Karpas-422 (cell line): ENCODE measurements around the gene SLBP. TPM values are rescaled to one million over a fixed set of nuclear protein-coding genes. Genes with fewer than 3 reads are reported as not detected.

Experiments used
- DNase-seq: peaks from one replicate; pipeline ENCODE4 v3.0.0-alpha.2; 2015
- H2AFZ ChIP-seq: fragments of 200-600 bp; sonication (generic); 2 replicates; pipeline ENCODE4 v1.6.1; 2014; ENCODE audit warnings: antibody characterized with exemption, low read length, mixed read lengths
- H3K27ac ChIP-seq: fragments of 200-600 bp; sonication (generic); 2 replicates; pipeline ENCODE4 v1.5.1; 2014; ENCODE audit warnings: mild to moderate bottlenecking, low read length, moderate library complexity
- H3K27me3 ChIP-seq: fragments of 200-600 bp; sonication (generic); 2 replicates; pipeline ENCODE4 v1.6.1; 2014; ENCODE audit warnings: low read length, mixed read lengths
- H3K36me3 ChIP-seq: fragments of 200-600 bp; sonication (generic); 2 replicates; pipeline ENCODE4 v1.6.1; 2014; ENCODE audit warnings: low read length, mixed read lengths; ENCODE audit not compliant: insufficient read depth
- H3K4me1 ChIP-seq: fragments of 200-600 bp; sonication (generic); 2 replicates; pipeline ENCODE4 v1.6.1; 2014; ENCODE audit warnings: mild to moderate bottlenecking, low read length, mixed read lengths
- H3K4me2 ChIP-seq: fragments of 200-600 bp; sonication (generic); 2 replicates; pipeline ENCODE4 v1.6.1; 2014; ENCODE audit warnings: low read length, low read depth, mild to moderate bottlenecking; ENCODE audit not compliant: poor library complexity, severe bottlenecking
- H3K4me3 ChIP-seq: fragments of 200-600 bp; sonication (generic); 2 replicates; pipeline ENCODE4 v1.5.1; 2014; ENCODE audit warnings: mild to moderate bottlenecking, antibody characterized with exemption, low read length, mixed read lengths
- H3K79me2 ChIP-seq: fragments of 200-600 bp; sonication (generic); 2 replicates; pipeline ENCODE4 v1.6.1; 2014; ENCODE audit warnings: mild to moderate bottlenecking, low read length, mixed read lengths
- H3K9ac ChIP-seq: fragments of 200-600 bp; sonication (generic); 2 replicates; pipeline ENCODE4 v1.6.0; 2014; ENCODE audit warnings: low read length
- H3K9me2 ChIP-seq: fragments of 200-600 bp; sonication (generic), shearing (Covaris generic); replicated peaks from 2 replicates; pipeline ENCODE4 v1.6.0; 2014; ENCODE audit warnings: mild to moderate bottlenecking, low read length, moderate library complexity; ENCODE audit not compliant: insufficient read depth
- H3K9me3 ChIP-seq: fragments of 300-700, 200-600 bp; sonication (generic); 2 replicates; pipeline ENCODE4 v1.6.1; 2014; ENCODE audit warnings: low read length, mixed read lengths
- H4K20me1 ChIP-seq: fragments of 200-600 bp; sonication (generic); 2 replicates; pipeline ENCODE4 v1.6.1; 2014; ENCODE audit warnings: mild to moderate bottlenecking, antibody characterized with exemption, low read length, low read depth; ENCODE audit not compliant: insufficient read depth
- total RNA-seq: library from RNA; depleted of rRNA; stranded (reverse); fragments of >200 nt; shearing (Covaris generic); gene quantifications from 2 replicates; pipeline ENCODE4 v1.2.3, GENCODE V29; 2014; ENCODE audit warnings: low replicate concordance

Gene SLBP
- total RNA-seq, 1 experiment from 2014 or later: 82.1 TPM

GRCh38 chr4:1751155-1751918, 39.2 kb upstream of the SLBP start:
- Histone ChIP-seq H3K4me3 (no peak overlapping the region), H3K79me2 (no peaks in the 10 kb centered on the region), H3K9me2 (no peaks in the 10 kb centered on the region), H3K9ac (no peak overlapping the region), H4K20me1 (0 out of 2 replicates have a peak, but pooled peaks cover 8% of the 10 kb centered on the region), H3K4me2 (no peak overlapping the region), H3K4me1 (peaks cover 14% of the 10 kb centered on the region), H3K36me3 (no peaks in the 10 kb centered on the region), H3K9me3 (no peaks in the 10 kb centered on the region), H3K27ac (no peak overlapping the region), H2AFZ (no peak overlapping the region), H3K27me3 (no peaks in the 10 kb centered on the region)
- DNase-seq: no peak

GRCh38 chr4:1750381-1751154, 38.4 kb upstream of the SLBP start:
- no peak overlapping the region for H3K27ac ChIP-seq
- DNase-seq: no peak
- no peak overlapping the region for H3K4me2 ChIP-seq
- H3K36me3 ChIP-seq: no peaks in the 10 kb centered on the region
- no peaks in the 10 kb centered on the region for H3K9me3 ChIP-seq
- peaks cover 13% of the 10 kb centered on the region; the same call in 1 of the 2 replicates for H4K20me1 ChIP-seq
- H3K79me2 ChIP-seq: no peaks in the 10 kb centered on the region
- H3K4me3 ChIP-seq: no peak overlapping the region
- no peak overlapping the region for H2AFZ ChIP-seq
- H3K4me1 ChIP-seq: peaks cover 14% of the 10 kb centered on the region
- H3K9me2 ChIP-seq: no peaks in the 10 kb centered on the region
- H3K27me3 ChIP-seq: no peaks in the 10 kb centered on the region
- no peak overlapping the region for H3K9ac ChIP-seq

- no peaks in the 10 kb centered on the region for H3K9me2 ChIP-seq
- no peaks in the 10 kb centered on the region for H3K9me3 ChIP-seq
- H3K4me1 ChIP-seq: peaks cover 14% of the 10 kb centered on the region
- H3K27me3 ChIP-seq: no peaks in the 10 kb centered on the region
- DNase-seq: no peak
- no peak overlapping the region for H3K9ac ChIP-seq
- peaks cover 15% of the 10 kb centered on the region; the same call in 1 of the 2 replicates for H4K20me1 ChIP-seq
- H3K27ac ChIP-seq: no peak overlapping the region
- H3K4me3 ChIP-seq: no peak overlapping the region
- no peaks in the 10 kb centered on the region for H3K36me3 ChIP-seq
- no peak overlapping the region for H3K4me2 ChIP-seq
- no peaks in the 10 kb centered on the region for H3K79me2 ChIP-seq
- no peak overlapping the region for H2AFZ ChIP-seq
These were observed 37.7 kb upstream of the SLBP start for GRCh38 chr4:1749826-1750225.

GRCh38 chr4:1749370-1749769, 37.3 kb upstream of the SLBP start:
- H3K9ac ChIP-seq: no peak overlapping the region
- no peaks in the 10 kb centered on the region for H3K9me2 ChIP-seq
- no peaks in the 10 kb centered on the region for H3K9me3 ChIP-seq
- peaks cover 14% of the 10 kb centered on the region for H3K4me1 ChIP-seq
- H3K27ac ChIP-seq: no peak overlapping the region
- no peak overlapping the region for H3K4me3 ChIP-seq
- H3K36me3 ChIP-seq: no peaks in the 10 kb centered on the region
- H3K27me3 ChIP-seq: no peaks in the 10 kb centered on the region
- peaks cover 15% of the 10 kb centered on the region; the same call in 1 of the 2 replicates for H4K20me1 ChIP-seq
- no peak for DNase-seq
- no peaks in the 10 kb centered on the region for H3K79me2 ChIP-seq
- H3K4me2 ChIP-seq: no peak overlapping the region
- H2AFZ ChIP-seq: no peak overlapping the region

GRCh38 chr4:1748465-1748995, 36.4 kb upstream of the SLBP start:
- Histone ChIP-seq H2AFZ (no peak overlapping the region), H3K36me3 (no peaks in the 10 kb centered on the region), H3K4me1 (peaks cover 12% of the 10 kb centered on the region), H3K79me2 (no peaks in the 10 kb centered on the region), H3K4me2 (no peak overlapping the region), H3K27ac (no peak overlapping the region), H3K4me3 (no peak overlapping the region), H3K9ac (no peak overlapping the region), H3K9me2 (no peaks in the 10 kb centered on the region), H4K20me1 (peaks cover 15% of the 10 kb centered on the region; the same call in 1 of the 2 replicates), H3K9me3 (no peaks in the 10 kb centered on the region), H3K27me3 (no peaks in the 10 kb centered on the region)
- DNase-seq: peak; percentile 95

GRCh38 chr4:1747603-1747967, 35.5 kb upstream of the SLBP start:
- Histone ChIP-seq H3K4me3 (no peak overlapping the region), H4K20me1 (peaks cover 15% of the 10 kb centered on the region; the same call in 1 of the 2 replicates), H3K9ac (no peak overlapping the region), H3K27me3 (no peaks in the 10 kb centered on the region), H2AFZ (no peak overlapping the region), H3K36me3 (no peaks in the 10 kb centered on the region), H3K4me1 (peaks cover 6% of the 10 kb centered on the region), H3K27ac (no peak overlapping the region), H3K9me2 (no peaks in the 10 kb centered on the region), H3K4me2 (no peak overlapping the region), H3K9me3 (no peaks in the 10 kb centered on the region), H3K79me2 (no peaks in the 10 kb centered on the region)
- no peak for DNase-seq

GRCh38 chr4:1746919-1747602, 34.9 kb upstream of the SLBP start:
- peaks cover under 1% of the 10 kb centered on the region for H3K4me1 ChIP-seq
- H3K36me3 ChIP-seq: no peaks in the 10 kb centered on the region
- H3K27ac ChIP-seq: no peak overlapping the region
- peaks cover 15% of the 10 kb centered on the region; the same call in 1 of the 2 replicates for H4K20me1 ChIP-seq
- no peak for DNase-seq
- H3K4me3 ChIP-seq: no peak overlapping the region
- no peak overlapping the region for H3K4me2 ChIP-seq
- H3K9ac ChIP-seq: no peak overlapping the region
- H3K9me2 ChIP-seq: no peaks in the 10 kb centered on the region
- H3K79me2 ChIP-seq: no peaks in the 10 kb centered on the region
- H2AFZ ChIP-seq: no peak overlapping the region
- H3K9me3 ChIP-seq: no peaks in the 10 kb centered on the region
- H3K27me3 ChIP-seq: no peaks in the 10 kb centered on the region
